Measurements from ENCODE around the gene GPR27.

Gene GPR27

DNA sequence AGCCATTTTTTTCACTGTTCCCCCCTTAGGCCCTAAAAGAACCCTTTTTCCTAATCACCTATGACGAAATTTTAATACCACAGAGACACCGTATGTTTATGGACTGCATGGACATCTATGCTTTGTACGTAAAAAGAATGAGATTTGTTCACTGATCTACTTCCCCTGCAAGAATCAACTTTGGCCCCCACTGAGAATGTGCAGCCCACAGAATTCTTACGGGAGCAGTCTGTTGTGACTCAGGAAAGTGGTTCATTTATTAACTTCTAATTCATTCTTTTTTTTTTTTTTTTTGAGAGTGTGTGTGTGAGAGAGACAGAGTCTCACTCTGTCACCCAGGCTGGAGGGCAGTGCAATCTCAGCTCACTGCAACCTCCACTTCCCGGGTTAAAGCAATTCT, 46.1 kb upstream of the GPR27 start:
- Histone ChIP-seq H3K27me3 (ENCODE audit: low read length) (0 out of 2 replicates have a peak, but pooled peaks cover 3% of the 10 kb centered on the region), H3K27ac (ENCODE audit: low read depth, low read length) (no peak overlapping the region), H3K36me3 (ENCODE audit: low read length) (no peaks in the 10 kb centered on the region), H2AFZ (ENCODE audit: low read depth, low read length, severe bottlenecking) (no peak overlapping the region), H3K9me3 (ENCODE audit: insufficient read depth, low read length) (no peaks in the 10 kb centered on the region), H3F3A (ENCODE audit: insufficient read depth) (no peaks in the 10 kb centered on the region), H3K4me2 (ENCODE audit: low read depth, low read length, poor library complexity, severe bottlenecking) (no peak overlapping the region), H3K9ac (ENCODE audit: low read length) (no peak overlapping the region), H4K20me1 (ENCODE audit: low read depth, low read length) (no peaks in the 10 kb centered on the region), H3K4me3 (ENCODE audit: insufficient read depth, low read length, poor library complexity, severe bottlenecking) (no peak overlapping the region), H3K9me2 (replicated peaks; ENCODE audit: insufficient read depth, low read length) (no peaks in the 10 kb centered on the region), H3K79me2 (ENCODE audit: insufficient read depth, low read length) (no peaks in the 10 kb centered on the region)
- no peak for TF ChIP-seq EZH2phosphoT487 (conservative IDR thresholded peaks at IDR 0.05; ENCODE audit: low read length)
- no peak for TF ChIP-seq CTCF (IDR thresholded peaks at IDR 0.05; ENCODE audit: insufficient read depth, low read length, poor library complexity, severe bottlenecking)

- Histone ChIP-seq H3K4me2 (ENCODE audit: low read depth, low read length, poor library complexity, severe bottlenecking) (no peak overlapping the region), H3K9me2 (replicated peaks; ENCODE audit: insufficient read depth, low read length) (no peaks in the 10 kb centered on the region), H3K36me3 (ENCODE audit: low read length) (no peaks in the 10 kb centered on the region), H3F3A (ENCODE audit: insufficient read depth) (no peaks in the 10 kb centered on the region), H3K27ac (ENCODE audit: low read depth, low read length) (no peak overlapping the region), H3K79me2 (ENCODE audit: insufficient read depth, low read length) (no peaks in the 10 kb centered on the region), H3K9me3 (ENCODE audit: insufficient read depth, low read length) (no peaks in the 10 kb centered on the region), H3K27me3 (ENCODE audit: low read length) (0 out of 2 replicates have a peak, but pooled peaks cover 3% of the 10 kb centered on the region), H2AFZ (ENCODE audit: low read depth, low read length, severe bottlenecking) (no peak overlapping the region), H4K20me1 (ENCODE audit: low read depth, low read length) (no peaks in the 10 kb centered on the region), H3K9ac (ENCODE audit: low read length) (no peak overlapping the region), H3K4me3 (ENCODE audit: insufficient read depth, low read length, poor library complexity, severe bottlenecking) (no peak overlapping the region)
- TF ChIP-seq CTCF (IDR thresholded peaks at IDR 0.05; ENCODE audit: insufficient read depth, low read length, poor library complexity, severe bottlenecking) (no peak), EZH2phosphoT487 (conservative IDR thresholded peaks at IDR 0.05; ENCODE audit: low read length) (no peak)
Observed at GRCh38 chr3:71708476-71709105, 45.1 kb upstream of the GPR27 start.

- TF ChIP-seq CTCF (IDR thresholded peaks at IDR 0.05; ENCODE audit: insufficient read depth, low read length, poor library complexity, severe bottlenecking) (no peak), EZH2phosphoT487 (conservative IDR thresholded peaks at IDR 0.05; ENCODE audit: low read length) (no peak)
- Histone ChIP-seq H3F3A (ENCODE audit: insufficient read depth) (no peaks in the 10 kb centered on the region), H2AFZ (ENCODE audit: low read depth, low read length, severe bottlenecking) (no peak overlapping the region), H3K27ac (ENCODE audit: low read depth, low read length) (no peak overlapping the region), H3K36me3 (ENCODE audit: low read length) (no peaks in the 10 kb centered on the region), H3K27me3 (ENCODE audit: low read length) (0 out of 2 replicates have a peak, but pooled peaks cover 3% of the 10 kb centered on the region), H4K20me1 (ENCODE audit: low read depth, low read length) (no peaks in the 10 kb centered on the region), H3K9me2 (replicated peaks; ENCODE audit: insufficient read depth, low read length) (no peaks in the 10 kb centered on the region), H3K4me3 (ENCODE audit: insufficient read depth, low read length, poor library complexity, severe bottlenecking) (no peak overlapping the region), H3K79me2 (ENCODE audit: insufficient read depth, low read length) (no peaks in the 10 kb centered on the region), H3K9ac (ENCODE audit: low read length) (no peak overlapping the region), H3K4me2 (ENCODE audit: low read depth, low read length, poor library complexity, severe bottlenecking) (no peak overlapping the region), H3K9me3 (ENCODE audit: insufficient read depth, low read length) (no peaks in the 10 kb centered on the region)
Observed at GRCh38 chr3:71709908-71710511, 43.6 kb upstream of the GPR27 start.

All from SU-DHL-6 (cell line).